ENCODE data around the gene ST3GAL2. TPM values are rescaled to one million over a fixed set of nuclear protein-coding genes. Genes with fewer than 3 reads are reported as not detected.
"Not testable (repeated sequence)": the region's sequence is repeated elsewhere in the genome, so short reads cannot be mapped to it uniquely, and the experiment has no call there.

The ST3GAL2 gene
- total and polyA plus RNA-seq, 2 donors (not counting 1 experiment from before 2014, with no cell fraction given) = 18.2 to 71.3 TPM

- no peaks in the 10 kb centered on the region for H3K9me3 ChIP-seq (ENCODE audit: control extremely low read depth in 1 of 3, control insufficient read depth in 2 of 3, insufficient read depth in 1 of 3, low read length in 2 of 3)
- POLR2A ChIA-PET = interaction anchor here (0.5 to 0.7 kb wide), 2 partner anchors 50 to 64 kb away, joined by 5 to 8 read pairs; no protein-coding TSS in a partner anchor
- no peaks in the 10 kb centered on the region for H3K4me1 ChIP-seq (ENCODE audit: control insufficient read depth in 2 of 2, insufficient read depth in 2 of 2, low read length in 2 of 2)
- H3K27ac ChIP-seq (ENCODE audit: low read length in 2 of 2) = no peak overlapping the region
- WGBS (ENCODE audit: insufficient coverage) = 99% methylated on average over 17 of the region's 19 CpGs
- CTCF ChIA-PET = interaction anchor here (0.6 to 0.7 kb wide), 2 partner anchors 89 to 267 kb away, joined by 3 read pairs; partner anchors contain the start of gene DDX19B
- Mint-ChIP-seq H3K4me1 (no peaks in the 10 kb centered on the region), H3K27ac (no peak overlapping the region), H3K4me3 (no peak overlapping the region), H3K27me3 (no peaks in the 10 kb centered on the region), H3K9me3 (ENCODE audit: insufficient read depth) (no peaks in the 10 kb centered on the region)
- TF ChIP-seq EZH2 (IDR thresholded peaks at IDR 0.05; ENCODE audit: borderline replicate concordance, insufficient read depth, low read depth, low read length, poor library complexity, severe bottlenecking) = no peak
- no peak for TF ChIP-seq CTCF (IDR thresholded peaks at IDR 0.05)
- ATAC-seq (ENCODE audit: low read depth) (no peak), DNase-seq (no peak)
- no peak overlapping the region for H3K9ac ChIP-seq (ENCODE audit: low read length)
- H3K36me3 ChIP-seq (replicated peaks in 1 of 2; ENCODE audit: control extremely low read depth in 1 of 2, control insufficient read depth in 1 of 2, extremely low read depth in 1 of 2, insufficient read depth in 2 of 2, low read length in 1 of 2) = peaks cover 4 to 19% of the 10 kb centered on the region in 2 experiments
- H4K20me1 ChIP-seq (ENCODE audit: control insufficient read depth, insufficient read depth, low read length, poor library complexity, severe bottlenecking) = no peaks in the 10 kb centered on the region
- H3K27me3 ChIP-seq (replicated peaks in 1 of 4; ENCODE audit: control extremely low read depth in 1 of 4, control insufficient read depth in 3 of 4, insufficient read depth in 4 of 4, low read length in 3 of 4) = no peaks in the 10 kb centered on the region
- H3K4me3 ChIP-seq (ENCODE audit: control extremely low read depth in 1 of 5, extremely low read depth in 1 of 5, insufficient read depth in 1 of 5, low read depth in 2 of 5, low read length in 4 of 5) = no peak overlapping the region
- no peak overlapping the region for H2AFZ ChIP-seq (ENCODE audit: insufficient read depth, low read depth, low read length, poor library complexity, severe bottlenecking)
- peaks cover 3% of the 10 kb centered on the region for H3K79me2 ChIP-seq (ENCODE audit: control insufficient read depth, insufficient read depth, low read length)
- intact Hi-C loops (cut with micrococcal nuclease) = no loop called here
- no peak overlapping the region for H3K4me2 ChIP-seq (replicated peaks; ENCODE audit: low read depth, low read length, poor library complexity, severe bottlenecking)
Measured at GRCh38 chr16:70388006-70388680, 50.8 kb downstream of the ST3GAL2 start.

GRCh38 chr16:70386289-70386986 is 52.5 kb downstream of the ST3GAL2 start:
- peaks cover 4 to 16% of the 10 kb centered on the region in 2 experiments for H3K36me3 ChIP-seq (replicated peaks in 1 of 2; ENCODE audit: control extremely low read depth in 1 of 2, control insufficient read depth in 1 of 2, extremely low read depth in 1 of 2, insufficient read depth in 2 of 2, low read length in 1 of 2)
- H3K27ac ChIP-seq (ENCODE audit: low read length in 2 of 2); H3K9me3 Mint-ChIP-seq (ENCODE audit: insufficient read depth); H3K79me2 ChIP-seq (ENCODE audit: control insufficient read depth, insufficient read depth, low read length); POLR2A ChIA-PET; H3K9me3 ChIP-seq (ENCODE audit: control extremely low read depth in 1 of 3, control insufficient read depth in 2 of 3, insufficient read depth in 1 of 3, low read length in 2 of 3); H3K4me1 ChIP-seq (ENCODE audit: control insufficient read depth in 2 of 2, insufficient read depth in 2 of 2, low read length in 2 of 2); H2AFZ ChIP-seq (ENCODE audit: insufficient read depth, low read depth, low read length, poor library complexity, severe bottlenecking); intact Hi-C loops (cut with micrococcal nuclease); H4K20me1 ChIP-seq (ENCODE audit: control insufficient read depth, insufficient read depth, low read length, poor library complexity, severe bottlenecking); H3K4me1 Mint-ChIP-seq; H3K27ac Mint-ChIP-seq; ATAC-seq (ENCODE audit: low read depth); DNase-seq; H3K4me3 ChIP-seq (ENCODE audit: control extremely low read depth in 1 of 5, extremely low read depth in 1 of 5, insufficient read depth in 1 of 5, low read depth in 2 of 5, low read length in 4 of 5); H3K9ac ChIP-seq (ENCODE audit: low read length); H3K27me3 ChIP-seq (replicated peaks in 1 of 4; ENCODE audit: control extremely low read depth in 1 of 4, control insufficient read depth in 3 of 4, insufficient read depth in 4 of 4, low read length in 3 of 4); H3K4me2 ChIP-seq (replicated peaks; ENCODE audit: low read depth, low read length, poor library complexity, severe bottlenecking); H3K27me3 Mint-ChIP-seq; H3K4me3 Mint-ChIP-seq: not testable (repeated sequence)
- 96% methylated on average over 12 of the region's 20 CpGs for WGBS (ENCODE audit: insufficient coverage)
- CTCF ChIA-PET = interaction anchor here (1.2 kb wide), 1 partner anchor 16 kb away, joined by 3 read pairs; no protein-coding TSS in a partner anchor

Data from B cell (primary cell).